ENCODE results near the gene TMEM37. TPM values are rescaled to one million over a fixed set of nuclear protein-coding genes. Genes with fewer than 3 reads are reported as not detected.

TMEM37 gene
- total RNA-seq, 2 experiments from 2014 or later: not detected

DNA sequence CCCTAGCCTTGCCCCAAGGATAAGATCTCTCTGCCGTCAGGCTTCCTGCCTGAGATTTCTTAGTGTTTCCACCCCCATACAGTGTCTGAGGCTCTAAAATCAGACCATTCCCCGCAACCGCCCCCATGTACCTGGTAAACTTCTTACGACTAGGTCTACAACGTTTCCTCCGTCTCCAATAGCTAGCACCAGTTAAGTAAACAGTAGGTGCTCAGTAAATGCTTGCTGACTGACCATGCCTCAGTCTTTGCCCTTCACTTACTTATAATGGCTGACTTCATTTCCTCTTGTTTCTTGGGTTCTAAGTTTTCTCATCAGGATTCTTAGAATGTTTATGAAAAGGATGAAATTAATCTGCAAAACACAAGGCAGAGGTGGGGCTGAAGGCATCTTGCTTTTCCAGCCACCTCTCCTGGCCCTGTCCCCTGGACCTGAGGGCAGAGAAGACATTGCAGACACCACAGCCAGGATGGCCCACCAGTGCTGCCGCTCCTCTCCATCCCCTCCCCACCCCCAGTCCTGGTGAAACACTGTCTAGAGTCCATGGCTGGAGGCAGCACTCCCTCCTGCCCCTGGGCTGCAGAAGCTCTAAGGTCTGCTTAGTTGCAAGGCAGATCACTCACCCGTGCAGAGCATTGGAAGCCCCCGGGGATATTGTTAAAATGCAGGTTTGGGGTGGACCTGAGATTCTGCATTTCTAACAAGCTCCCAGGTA lies 16.9 kb downstream of the TMEM37 start:
- DNase-seq (no peak), ATAC-seq (ENCODE audit: poor library complexity) (no peak)
- TF ChIP-seq, protein P1, sequence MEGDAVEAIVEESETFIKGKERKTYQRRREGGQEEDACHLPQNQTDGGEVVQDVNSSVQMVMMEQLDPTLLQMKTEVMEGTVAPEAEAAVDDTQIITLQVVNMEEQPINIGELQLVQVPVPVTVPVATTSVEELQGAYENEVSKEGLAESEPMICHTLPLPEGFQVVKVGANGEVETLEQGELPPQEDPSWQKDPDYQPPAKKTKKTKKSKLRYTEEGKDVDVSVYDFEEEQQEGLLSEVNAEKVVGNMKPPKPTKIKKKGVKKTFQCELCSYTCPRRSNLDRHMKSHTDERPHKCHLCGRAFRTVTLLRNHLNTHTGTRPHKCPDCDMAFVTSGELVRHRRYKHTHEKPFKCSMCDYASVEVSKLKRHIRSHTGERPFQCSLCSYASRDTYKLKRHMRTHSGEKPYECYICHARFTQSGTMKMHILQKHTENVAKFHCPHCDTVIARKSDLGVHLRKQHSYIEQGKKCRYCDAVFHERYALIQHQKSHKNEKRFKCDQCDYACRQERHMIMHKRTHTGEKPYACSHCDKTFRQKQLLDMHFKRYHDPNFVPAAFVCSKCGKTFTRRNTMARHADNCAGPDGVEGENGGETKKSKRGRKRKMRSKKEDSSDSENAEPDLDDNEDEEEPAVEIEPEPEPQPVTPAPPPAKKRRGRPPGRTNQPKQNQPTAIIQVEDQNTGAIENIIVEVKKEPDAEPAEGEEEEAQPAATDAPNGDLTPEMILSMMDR (IDR thresholded peaks at IDR 0.05): no peak
- no peaks in the 10 kb centered on the region for H3K4me1 ChIP-seq (ENCODE audit: insufficient read depth, low read length)
- CTCF ChIA-PET: no interaction called here
- H3K36me3 ChIP-seq (ENCODE audit: insufficient read depth, low read length): no peaks in the 10 kb centered on the region
- Mint-ChIP-seq H3K4me1 (ENCODE audit: low read depth) (peaks cover 9% of the 10 kb centered on the region), H3K27ac (no peak overlapping the region), H3K9me3 (no peaks in the 10 kb centered on the region), H3K4me3 (no peak overlapping the region), H3K36me3 (ENCODE audit: low read depth) (no peaks in the 10 kb centered on the region), H3K27me3 (peaks cover 14% of the 10 kb centered on the region)
- H3K9me3 ChIP-seq (ENCODE audit: control insufficient read depth in 1 of 2, insufficient read depth in 1 of 2, low read length in 2 of 2): no peaks in the 10 kb centered on the region
- intact Hi-C loops (cut with DNase I, micrococcal nuclease): no loop called here
- H3K27me3 ChIP-seq (ENCODE audit: control insufficient read depth in 1 of 2, insufficient read depth in 2 of 2, low read length in 2 of 2): peaks cover 4 to 7% of the 10 kb centered on the region in 2 experiments
- POLR2A ChIA-PET: no interaction called here
- H3K27ac ChIP-seq (ENCODE audit: low read depth in 1 of 2, low read length in 2 of 2): no peak overlapping the region
- no peak overlapping the region for H3K4me3 ChIP-seq (ENCODE audit: low read length)

DNA sequence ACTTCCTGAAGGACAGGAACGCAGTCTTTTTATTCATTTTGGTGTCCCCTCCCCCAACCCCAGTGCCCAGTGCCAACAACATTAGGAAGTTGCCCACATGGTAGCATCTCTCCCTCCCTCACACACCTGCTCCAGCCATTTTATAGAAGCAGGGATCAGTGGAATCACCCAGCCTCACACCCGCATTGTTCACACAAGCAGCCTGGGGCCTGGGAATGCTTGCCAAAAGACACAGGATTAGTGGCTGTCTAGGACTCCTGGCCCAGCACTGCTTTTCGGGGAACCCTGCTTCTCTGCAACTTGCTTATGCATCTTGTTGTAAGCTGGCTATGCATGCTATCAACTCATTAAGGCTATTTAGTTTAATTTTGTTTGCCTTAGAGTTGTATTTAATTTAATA lies 17.9 kb downstream of the TMEM37 start:
- POLR2A ChIA-PET: no interaction called here
- no peak for DNase-seq
- TF ChIP-seq, protein P1 (IDR thresholded peaks at IDR 0.05): no peak
- H3K27ac ChIP-seq (ENCODE audit: low read depth in 1 of 2, low read length in 2 of 2): no peak overlapping the region
- Mint-ChIP-seq H3K27me3 (peaks cover 14% of the 10 kb centered on the region), H3K4me1 (ENCODE audit: low read depth) (peaks cover 9% of the 10 kb centered on the region), H3K9me3 (no peaks in the 10 kb centered on the region), H3K27ac (no peak overlapping the region), H3K36me3 (ENCODE audit: low read depth) (no peaks in the 10 kb centered on the region), H3K4me3 (no peak overlapping the region)
- H3K27me3 ChIP-seq (ENCODE audit: control insufficient read depth in 1 of 2, insufficient read depth in 2 of 2, low read length in 2 of 2): peaks cover 7 to 9% of the 10 kb centered on the region in 2 experiments
- intact Hi-C loops (cut with DNase I, micrococcal nuclease): no loop called here
- no peaks in the 10 kb centered on the region for H3K4me1 ChIP-seq (ENCODE audit: insufficient read depth, low read length)
- H3K4me3 ChIP-seq (ENCODE audit: low read length): no peak overlapping the region
- H3K9me3 ChIP-seq (ENCODE audit: control insufficient read depth in 1 of 2, insufficient read depth in 1 of 2, low read length in 2 of 2): no peaks in the 10 kb centered on the region
- no peak for ATAC-seq (ENCODE audit: poor library complexity)
- no peaks in the 10 kb centered on the region for H3K36me3 ChIP-seq (ENCODE audit: insufficient read depth, low read length)
- CTCF ChIA-PET: no interaction called here

DNA sequence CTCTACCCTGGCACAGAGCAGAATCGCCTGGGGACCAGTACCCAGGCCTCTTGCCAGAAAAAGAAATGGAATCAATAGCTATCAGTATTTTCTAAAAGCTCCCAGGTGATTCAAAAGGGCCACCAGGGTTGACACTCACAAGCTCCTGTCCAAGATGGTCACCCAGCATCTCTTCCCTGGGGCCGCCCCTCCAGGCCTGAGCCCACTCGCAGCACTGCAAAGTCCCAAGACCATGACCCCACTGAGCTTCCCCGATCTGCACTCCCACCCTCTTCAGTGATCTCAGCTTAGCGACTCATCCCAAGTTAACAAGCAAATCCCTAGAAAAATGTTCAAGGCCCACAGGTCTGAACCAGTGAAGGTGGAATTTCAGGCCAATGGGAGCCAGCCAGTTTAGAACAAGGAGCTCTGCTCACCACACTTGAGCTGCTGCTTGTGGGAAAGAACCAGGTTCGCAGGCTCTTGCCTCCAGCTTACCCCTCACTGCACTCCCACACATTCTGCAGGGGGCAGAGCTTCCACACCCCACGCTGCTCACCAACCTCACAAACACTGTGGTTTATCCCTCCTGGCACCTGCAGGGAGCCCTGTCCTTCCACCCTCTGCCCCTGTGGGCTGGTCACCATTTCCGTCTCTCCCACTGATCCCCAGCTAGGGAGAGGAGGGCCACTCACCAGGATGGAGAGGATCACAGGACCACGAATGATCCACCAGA lies 19.8 kb downstream of the TMEM37 start:
- H3K36me3 Mint-ChIP-seq (ENCODE audit: low read depth): no peaks in the 10 kb centered on the region
- ChIA-PET POLR2A (no interaction called here), CTCF (no interaction called here)
- H3K27ac Mint-ChIP-seq: no peak overlapping the region
- H3K4me3 Mint-ChIP-seq: no peak overlapping the region
- DNase-seq: no peak
- H3K9me3 Mint-ChIP-seq: no peaks in the 10 kb centered on the region
- H3K36me3 ChIP-seq (ENCODE audit: insufficient read depth, low read length): no peaks in the 10 kb centered on the region
- TF ChIP-seq, protein P1 (IDR thresholded peaks at IDR 0.05): no peak
- peaks cover 7 to 9% of the 10 kb centered on the region in 2 experiments for H3K27me3 ChIP-seq (ENCODE audit: control insufficient read depth in 1 of 2, insufficient read depth in 2 of 2, low read length in 2 of 2)
- H3K4me1 ChIP-seq (ENCODE audit: insufficient read depth, low read length): no peaks in the 10 kb centered on the region
- H3K27ac ChIP-seq (ENCODE audit: low read depth in 1 of 2, low read length in 2 of 2): no peak overlapping the region
- intact Hi-C loops (cut with DNase I, micrococcal nuclease): no loop called here
- peaks cover 26% of the 10 kb centered on the region for H3K27me3 Mint-ChIP-seq
- no peak for ATAC-seq (ENCODE audit: poor library complexity)
- H3K9me3 ChIP-seq (ENCODE audit: control insufficient read depth in 1 of 2, insufficient read depth in 1 of 2, low read length in 2 of 2): no peaks in the 10 kb centered on the region
- no peak overlapping the region for H3K4me3 ChIP-seq (ENCODE audit: low read length)
- peaks cover 9% of the 10 kb centered on the region for H3K4me1 Mint-ChIP-seq (ENCODE audit: low read depth)
